Natural killer cell (primary cell): ENCODE results near the gene REEP5. TPM values are rescaled to one million over a fixed set of nuclear protein-coding genes. Genes with fewer than 3 reads are reported as not detected.

Source experiments
- ATAC-seq, 3 donors: fragments of 150-1000 bp in 2 of 3; fragments of 200-7000 bp in 1 of 3; cut with Tn5 transposase; 1 replicate in 1 of 3; 2 replicates in 2 of 3; pipeline ENCODE4 v1.10.0; 2021; ENCODE audit warnings: mild to moderate bottlenecking in 2 of 3, moderate library complexity in 2 of 3
- DNase-seq, 2 donors: peaks; one replicate each; pipeline versions ENCODE4 v3.0.0 to v3.0.0-alpha.2; 2013 to 2021; ENCODE audit warnings: mixed read lengths in 1 of 2
- H3K27ac ChIP-seq: one replicate; pipeline ENCODE4 v1.5.1; 2013; ENCODE audit warnings: mild to moderate bottlenecking, low read length
- H3K27me3 ChIP-seq: one replicate; pipeline ENCODE4 v1.6.1; 2013; ENCODE audit warnings: low read length; ENCODE audit not compliant: control insufficient read depth, insufficient read depth
- H3K36me3 ChIP-seq: one replicate; pipeline ENCODE4 v1.6.1; 2013; ENCODE audit warnings: low read length; ENCODE audit not compliant: control insufficient read depth, insufficient read depth
- H3K4me1 ChIP-seq: one replicate; pipeline ENCODE4 v1.6.1; 2013; ENCODE audit warnings: low read length; ENCODE audit not compliant: control insufficient read depth, insufficient read depth
- H3K4me3 ChIP-seq: one replicate; pipeline ENCODE4 v1.5.1; 2013; ENCODE audit warnings: low read length
- H3K9me3 ChIP-seq: one replicate; pipeline ENCODE4 v1.6.1; 2013; ENCODE audit warnings: low read length; ENCODE audit not compliant: control insufficient read depth, insufficient read depth
- H3K27ac Mint-ChIP-seq, 2 donors: one replicate each; pipeline ENCODE4 v1.8.0; 2022; ENCODE audit warnings: mild to moderate bottlenecking in 2 of 2, mixed read lengths in 2 of 2, moderate library complexity in 1 of 2
- H3K27me3 Mint-ChIP-seq, 2 donors: one replicate each; pipeline ENCODE4 v1.8.0; 2022; ENCODE audit warnings: low read depth in 2 of 2, mixed read lengths in 2 of 2
- H3K36me3 Mint-ChIP-seq: one replicate; pipeline ENCODE4 v1.8.0; 2022; ENCODE audit warnings: mixed read lengths
- H3K4me1 Mint-ChIP-seq, 2 donors: one replicate each; pipeline ENCODE4 v1.8.0; 2022; ENCODE audit warnings: mixed read lengths in 2 of 2
- H3K4me3 Mint-ChIP-seq: one replicate; pipeline ENCODE4 v1.8.0; 2022; ENCODE audit warnings: mild to moderate bottlenecking, moderate library complexity, mixed read lengths
- H3K9me3 Mint-ChIP-seq, 2 donors: one replicate each; pipeline ENCODE4 v1.8.0; 2022; ENCODE audit warnings: mixed read lengths in 2 of 2
- CTCF ChIP-seq: fragments of 200-600 bp; IDR thresholded peaks from one replicate; pipeline ENCODE4 v1.8.0; 2022; ENCODE audit warnings: antibody characterized with exemption
- WGBS: methylation state at CpG from one replicate; pipeline ENCODE4 v1.1.7; 2013; ENCODE audit warnings: missing lambda C conversion rate; ENCODE audit not compliant: insufficient coverage; 5-methylcytosine and 5-hydroxymethylcytosine counted together
- intact Hi-C: fragments of 100-400 bp; cut with micrococcal nuclease; formaldehyde crosslinking; loops from one replicate; pipeline ENCODE4 v1.14.2; 2022
- total RNA-seq, 4 donors: library from RNA; stranded (reverse); fragments of 120-200 nt in 1 of 4; gene quantifications; one replicate each; pipeline versions ENCODE4 v1.2.3 to v1.2.4, GENCODE V29; 2013 to 2022

Gene REEP5
- total RNA-seq, 3 donors from 2014 or later (not counting 1 experiment from before 2014, with no cell fraction given) = 42.8 to 46.5 (median 46.5) TPM

- WGBS = 23% methylated on average over 4 of the region's 6 CpGs
- no peak for ATAC-seq
- peak overlapping the region; percentile 85 for H3K4me3 Mint-ChIP-seq
- no peak for TF ChIP-seq CTCF
- H3K36me3 Mint-ChIP-seq = no peaks in the 10 kb centered on the region
- Histone ChIP-seq H3K27ac (peak overlapping the region; percentile 68), H3K4me1 (peaks cover 45% of the 10 kb centered on the region), H3K36me3 (no peaks in the 10 kb centered on the region), H3K27me3 (no peaks in the 10 kb centered on the region), H3K4me3 (no peak overlapping the region), H3K9me3 (no peaks in the 10 kb centered on the region)
- intact Hi-C loops = loop anchor here (5.0 to 10.0 kb wide), 3 partner anchors 38 to 588 kb away; partner anchors contain the start of gene YTHDC2
- H3K27ac Mint-ChIP-seq = peak overlapping the region; percentile 86 to 90
- H3K27me3 Mint-ChIP-seq = no peaks in the 10 kb centered on the region
- H3K4me1 Mint-ChIP-seq = peaks cover 43 to 53% of the 10 kb centered on the region in 2 donors
- peak in 1 of 2 donors; percentile 45 for DNase-seq
- H3K9me3 Mint-ChIP-seq = no peaks in the 10 kb centered on the region
Observed at GRCh38 chr5:112923988-112924387, 2.0 kb upstream of the REEP5 start.

- H3K27me3 ChIP-seq = no peaks in the 10 kb centered on the region
- no peaks in the 10 kb centered on the region for H3K27me3 Mint-ChIP-seq
- peaks cover 49 to 53% of the 10 kb centered on the region in 2 donors for H3K4me1 Mint-ChIP-seq
- intact Hi-C loops = loop anchor here (5.0 to 10.0 kb wide), 3 partner anchors 39 to 589 kb away; partner anchors contain the start of gene YTHDC2
- H3K36me3 ChIP-seq = peaks cover under 1% of the 10 kb centered on the region
- peak overlapping the region; percentile 68 for H3K27ac ChIP-seq
- no peaks in the 10 kb centered on the region for H3K9me3 Mint-ChIP-seq
- peak overlapping the region; percentile 85 for H3K4me3 Mint-ChIP-seq
- TF ChIP-seq CTCF = no peak
- peak; percentile 30 to 73 for DNase-seq
- 8% methylated on average over 3 of the region's 6 CpGs for WGBS
- no peak overlapping the region for H3K4me3 ChIP-seq
- no peaks in the 10 kb centered on the region for H3K36me3 Mint-ChIP-seq
- H3K27ac Mint-ChIP-seq = peak overlapping the region; percentile 86 to 90
- peak; percentile 57 to 80 (median 59) for ATAC-seq
- peaks cover 43% of the 10 kb centered on the region for H3K4me1 ChIP-seq
- no peaks in the 10 kb centered on the region for H3K9me3 ChIP-seq
Observed at GRCh38 chr5:112923148-112923917, 1.3 kb upstream of the REEP5 start.

GRCh38 chr5:112921026-112921832 is 798 bp downstream of the REEP5 start:
- Histone ChIP-seq H3K4me3 (peak overlapping the region; percentile 98), H3K9me3 (no peaks in the 10 kb centered on the region), H3K36me3 (peaks cover 15% of the 10 kb centered on the region), H3K4me1 (peaks cover 42% of the 10 kb centered on the region), H3K27me3 (no peaks in the 10 kb centered on the region), H3K27ac (peak overlapping the region; percentile 91)
- peak; percentile 32 to 50 (median 38) for ATAC-seq
- Mint-ChIP-seq H3K9me3 (no peaks in the 10 kb centered on the region), H3K4me3 (peak overlapping the region; percentile 85), H3K27me3 (no peaks in the 10 kb centered on the region), H3K27ac (peak overlapping the region; percentile 86 to 90), H3K36me3 (no peaks in the 10 kb centered on the region), H3K4me1 (peaks cover 70 to 72% of the 10 kb centered on the region in 2 donors)
- TF ChIP-seq CTCF = no peak
- under 1% methylated on average over 65 of the region's 68 CpGs for WGBS
- DNase-seq = peak; percentile 44 to 73
- intact Hi-C loops = loop anchor here (5.0 to 10.0 kb wide), 3 partner anchors 41 to 591 kb away; partner anchors contain the start of gene YTHDC2
